HUES48 (cell line): ENCODE results near the gene COX6B2.

Experiments
- H3K27ac ChIP-seq: one replicate; pipeline ENCODE4 v1.7.0; 2013; ENCODE audit warnings: low read depth, low read length, inconsistent platforms
- H3K27me3 ChIP-seq: 2 replicates; pipeline ENCODE4 v1.6.1; 2013; ENCODE audit warnings: mild to moderate bottlenecking, low read length; ENCODE audit not compliant: control insufficient read depth, insufficient read depth
- H3K36me3 ChIP-seq: 2 replicates; pipeline ENCODE4 v1.6.1; 2013; ENCODE audit warnings: low read length; ENCODE audit not compliant: control insufficient read depth, insufficient read depth
- H3K4me1 ChIP-seq: 2 replicates; pipeline ENCODE4 v1.6.1; 2013; ENCODE audit warnings: mild to moderate bottlenecking, low read length; ENCODE audit not compliant: control insufficient read depth, insufficient read depth
- H3K4me3 ChIP-seq: 2 replicates; pipeline ENCODE4 v1.5.1; 2013; ENCODE audit warnings: mild to moderate bottlenecking, low read depth, low read length
- H3K9ac ChIP-seq: 2 replicates; pipeline ENCODE4 v1.6.1; 2013; ENCODE audit warnings: mild to moderate bottlenecking, low read depth, low read length, moderate library complexity
- H3K9me3 ChIP-seq: 2 replicates; pipeline ENCODE4 v1.6.1; 2013; ENCODE audit warnings: low read length; ENCODE audit not compliant: control insufficient read depth, insufficient read depth

The COX6B2 gene

DNA sequence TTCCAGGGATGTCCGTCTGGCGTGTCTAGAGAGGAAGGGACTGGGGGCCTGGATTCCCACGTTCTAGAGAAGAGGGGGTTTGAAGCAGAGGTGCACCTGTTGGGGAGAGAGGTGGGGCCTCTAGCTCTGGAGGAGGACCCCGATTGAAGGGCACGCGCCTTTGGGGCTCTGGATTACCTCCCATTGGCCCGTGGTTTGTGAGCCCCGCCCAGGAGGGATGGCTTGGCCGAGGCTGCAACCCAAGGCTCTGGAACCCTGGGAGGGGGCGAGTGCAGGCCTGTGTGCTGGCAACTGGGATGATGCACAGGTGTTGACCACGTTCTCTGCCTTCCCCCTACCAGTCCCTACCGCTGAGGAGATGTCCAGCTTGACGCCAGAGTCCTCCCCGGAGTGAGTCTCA is 49.5 kb downstream of the COX6B2 start:
- no peak overlapping the region for H3K4me3 ChIP-seq
- no peak overlapping the region for H3K27ac ChIP-seq

DNA sequence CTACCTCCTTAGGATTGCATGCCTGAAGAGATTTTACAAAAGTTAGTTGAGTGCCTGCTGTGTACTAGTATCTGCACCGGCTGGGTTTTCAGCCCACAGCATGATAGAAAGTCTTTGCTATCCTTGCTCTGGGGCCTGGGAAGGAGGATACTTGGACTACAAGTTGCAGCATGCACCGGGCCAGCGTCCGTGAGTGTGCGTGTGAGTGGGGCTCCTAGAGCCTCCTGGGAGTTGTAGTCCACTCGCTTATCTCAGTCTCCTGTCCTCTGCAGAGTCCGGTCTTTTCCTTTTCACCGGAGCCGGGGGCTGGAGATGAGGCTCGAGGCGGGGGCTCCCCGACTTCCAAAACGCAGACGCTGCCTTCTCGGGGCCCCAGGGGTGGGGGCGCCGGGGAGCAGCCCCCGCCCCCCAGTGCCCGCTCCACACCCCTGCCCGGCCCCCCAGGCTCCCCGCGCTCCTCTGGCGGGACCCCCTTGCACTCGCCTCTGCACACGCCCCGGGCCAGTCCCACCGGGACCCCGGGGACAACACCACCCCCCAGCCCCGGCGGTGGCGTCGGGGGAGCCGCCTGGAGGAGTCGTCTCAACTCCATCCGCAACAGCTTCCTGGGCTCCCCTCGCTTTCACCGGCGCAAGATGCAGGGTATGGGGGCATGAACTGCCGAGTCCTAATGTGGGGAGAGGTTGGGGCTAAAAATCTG is 50.1 kb downstream of the COX6B2 start:
- H3K36me3 ChIP-seq: peaks cover 67% of the 10 kb centered on the region
- H3K9ac ChIP-seq: no peak overlapping the region
- H3K27ac ChIP-seq: no peak overlapping the region
- H3K4me3 ChIP-seq: no peak overlapping the region
- H3K4me1 ChIP-seq: peaks cover 6% of the 10 kb centered on the region; the same call in 1 of the 2 replicates
- H3K9me3 ChIP-seq: no peaks in the 10 kb centered on the region
- no peaks in the 10 kb centered on the region for H3K27me3 ChIP-seq

More for the DNA sequence above, 49.5 kb downstream of the COX6B2 start:
- no peak overlapping the region for H3K9ac ChIP-seq
- no peaks in the 10 kb centered on the region for H3K9me3 ChIP-seq
- no peaks in the 10 kb centered on the region for H3K27me3 ChIP-seq
- peaks cover 68% of the 10 kb centered on the region for H3K36me3 ChIP-seq
- H3K4me1 ChIP-seq: peaks cover 6% of the 10 kb centered on the region; the same call in 1 of the 2 replicates

DNA sequence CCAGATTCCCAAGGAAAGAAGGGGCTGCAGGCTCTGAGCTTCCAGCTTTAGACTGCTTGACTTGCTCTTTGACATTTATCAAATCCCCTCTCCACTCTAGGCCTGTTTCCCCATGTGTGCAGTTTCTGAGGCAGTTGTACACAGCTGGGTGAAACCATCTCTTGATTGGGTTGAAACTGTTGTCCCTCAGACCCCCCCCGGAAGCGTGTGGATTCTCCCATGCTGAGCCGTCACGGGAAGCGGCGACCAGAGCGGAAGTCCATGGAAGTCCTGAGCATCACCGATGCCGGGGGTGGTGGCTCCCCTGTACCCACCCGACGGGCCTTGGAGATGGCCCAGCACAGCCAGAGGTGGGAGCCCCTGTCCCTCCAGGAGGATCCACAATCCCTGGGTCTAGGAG is 51.0 kb downstream of the COX6B2 start:
- Histone ChIP-seq H3K9me3 (no peaks in the 10 kb centered on the region), H3K27me3 (no peaks in the 10 kb centered on the region), H3K9ac (no peak overlapping the region), H3K27ac (no peak overlapping the region), H3K36me3 (peaks cover 65% of the 10 kb centered on the region), H3K4me3 (no peak overlapping the region), H3K4me1 (peaks cover 6% of the 10 kb centered on the region; the same call in 1 of the 2 replicates)

DNA sequence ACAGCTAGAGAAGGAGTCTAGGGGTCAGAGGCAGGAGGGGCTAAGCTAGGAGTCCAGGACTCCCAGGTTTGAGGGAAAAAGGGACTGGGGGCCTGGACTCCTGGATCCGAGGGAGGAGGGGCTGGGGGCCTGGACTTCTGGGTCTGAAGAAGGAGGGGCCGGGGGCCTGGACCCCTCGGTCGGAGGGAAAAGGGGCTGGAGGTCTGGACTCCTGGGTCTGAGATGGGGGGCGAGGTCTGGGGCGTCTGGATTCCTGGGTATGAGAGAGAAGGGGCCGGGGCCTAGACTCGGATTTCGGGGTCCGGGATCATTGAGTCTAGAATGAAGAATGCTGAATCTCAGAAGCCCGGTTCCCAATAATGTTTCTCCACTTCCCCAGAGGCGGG is 52.2 kb downstream of the COX6B2 start:
- no peak overlapping the region for H3K4me3 ChIP-seq
- peaks cover 6% of the 10 kb centered on the region; the same call in 1 of the 2 replicates for H3K4me1 ChIP-seq
- no peaks in the 10 kb centered on the region for H3K27me3 ChIP-seq
- no peaks in the 10 kb centered on the region for H3K9me3 ChIP-seq
- H3K27ac ChIP-seq: no peak overlapping the region
- no peak overlapping the region for H3K9ac ChIP-seq
- peaks cover 60% of the 10 kb centered on the region for H3K36me3 ChIP-seq

DNA sequence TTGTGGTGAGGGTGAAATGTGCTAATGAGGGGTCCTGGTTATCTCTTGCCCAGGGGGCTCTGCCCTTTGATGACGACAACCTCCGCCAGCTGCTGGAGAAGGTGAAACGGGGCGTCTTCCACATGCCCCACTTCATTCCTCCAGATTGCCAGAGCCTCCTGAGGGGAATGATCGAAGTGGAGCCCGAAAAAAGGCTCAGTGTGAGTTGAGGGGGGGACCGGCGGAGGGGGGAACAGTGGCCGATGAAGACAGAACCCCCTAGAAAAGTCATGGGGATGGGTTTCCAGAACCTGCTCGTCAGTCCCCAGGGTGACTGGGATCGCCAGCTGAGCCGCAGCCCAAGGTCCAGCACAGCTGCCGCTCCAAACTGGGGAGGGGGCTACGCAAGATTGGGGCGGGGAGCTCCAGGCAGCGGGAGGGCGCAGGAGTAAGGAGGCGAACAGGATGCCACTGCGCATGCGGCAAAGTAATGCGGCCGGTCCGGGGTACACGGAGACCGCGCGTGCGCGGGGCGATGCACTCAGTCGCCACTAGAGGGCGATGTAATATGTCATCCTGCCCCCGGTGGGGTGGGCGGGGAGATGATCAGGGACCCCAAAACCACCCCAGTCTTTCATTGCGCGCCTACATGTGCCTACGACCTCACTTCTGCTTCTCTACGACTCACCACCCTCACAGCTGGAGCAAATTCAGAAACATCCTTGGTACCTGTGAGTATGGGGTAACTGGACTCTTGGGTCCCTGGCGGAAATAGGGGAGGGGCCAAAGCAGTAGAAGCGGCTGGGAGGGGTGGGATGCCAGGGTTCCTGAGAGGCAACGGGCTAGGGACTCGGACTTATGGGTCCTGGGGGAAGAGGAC is 52.8 kb downstream of the COX6B2 start:
- Histone ChIP-seq H3K36me3 (peaks cover 59% of the 10 kb centered on the region), H3K27ac (peak overlapping the region; percentile 15), H3K4me3 (0 out of 2 replicates have a peak overlapping the region, but pooled peaks have one; percentile 3)

DNA sequence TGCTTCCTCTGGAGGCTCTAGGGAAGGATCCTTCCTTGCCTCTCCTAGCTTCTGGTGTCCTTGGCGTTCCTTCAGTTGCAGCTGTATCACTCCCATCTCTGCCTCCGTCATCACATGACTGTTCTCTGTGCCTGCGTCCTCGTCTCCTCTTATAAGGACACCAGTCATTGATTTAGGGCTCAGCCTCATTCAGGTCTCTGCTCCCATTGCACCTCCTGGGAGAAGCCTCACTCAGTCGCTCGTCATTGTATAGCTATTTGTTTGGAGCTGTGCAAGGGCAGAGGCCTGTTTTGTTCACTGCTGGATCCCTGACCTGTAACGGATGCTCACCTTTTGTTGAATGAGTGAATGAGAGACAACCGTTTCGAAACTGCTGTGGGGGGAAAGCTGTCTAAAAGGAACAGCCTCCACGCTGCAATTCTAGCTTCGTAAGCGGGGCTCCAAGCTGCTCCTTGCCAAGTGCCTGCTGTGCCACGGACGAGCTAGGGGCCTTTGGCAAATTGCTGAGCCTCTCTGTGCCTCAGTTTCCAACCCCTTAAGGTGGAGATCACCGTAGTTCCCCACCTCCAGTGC is 53.5 kb downstream of the COX6B2 start:
- no peaks in the 10 kb centered on the region for H3K9me3 ChIP-seq
- H3K4me3 ChIP-seq: no peak overlapping the region
- peaks cover 6% of the 10 kb centered on the region; the same call in 1 of the 2 replicates for H3K4me1 ChIP-seq
- no peak overlapping the region for H3K9ac ChIP-seq
- H3K27ac ChIP-seq: no peak overlapping the region
- peaks cover 56% of the 10 kb centered on the region for H3K36me3 ChIP-seq
- H3K27me3 ChIP-seq: no peaks in the 10 kb centered on the region

More for the DNA sequence above, 52.8 kb downstream of the COX6B2 start:
- Histone ChIP-seq H3K27me3 (no peaks in the 10 kb centered on the region), H3K9me3 (no peaks in the 10 kb centered on the region), H3K4me1 (peaks cover 6% of the 10 kb centered on the region; the same call in 1 of the 2 replicates), H3K9ac (no peak overlapping the region)

DNA sequence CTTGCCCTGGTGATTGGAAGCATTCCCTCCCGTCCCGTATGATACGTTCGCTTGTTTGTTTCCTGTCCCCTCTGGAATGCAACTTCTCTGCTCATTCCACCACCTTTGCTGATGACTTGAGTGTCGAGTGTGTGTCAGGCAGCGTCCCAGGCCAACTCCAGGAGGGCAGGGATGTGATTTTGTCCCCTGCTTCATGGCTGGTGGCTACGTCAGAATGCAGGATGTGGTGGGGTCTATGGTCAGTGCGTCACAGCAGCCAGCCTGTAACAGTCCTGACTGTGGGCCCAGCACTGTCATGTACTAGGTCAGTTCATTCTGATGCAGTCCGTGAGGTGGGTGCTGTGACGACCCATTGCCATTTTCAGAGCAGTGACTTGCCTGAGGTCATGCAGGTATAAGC is 54.5 kb downstream of the COX6B2 start:
- peaks cover 56% of the 10 kb centered on the region for H3K36me3 ChIP-seq
- H3K27me3 ChIP-seq: no peaks in the 10 kb centered on the region
- no peak overlapping the region for H3K9ac ChIP-seq
- H3K27ac ChIP-seq: no peak overlapping the region
- H3K4me3 ChIP-seq: no peak overlapping the region
- H3K9me3 ChIP-seq: no peaks in the 10 kb centered on the region
- H3K4me1 ChIP-seq: peaks cover 6% of the 10 kb centered on the region; the same call in 1 of the 2 replicates
